Fibroblast of mammary gland (primary cell): Measurements from ENCODE around the gene RPH3AL.
"Not testable (repeated sequence)": the region's sequence is repeated elsewhere in the genome, so short reads cannot be mapped to it uniquely, and the experiment has no call there.

Experiments used
- DNase-seq: peaks from one replicate; pipeline ENCODE4 v3.0.0-alpha.2; 2010; ENCODE audit warnings: low read depth
- H3K4me3 ChIP-seq: 2 replicates; pipeline ENCODE4 v1.5.1; 2011; ENCODE audit warnings: low read depth, mild to moderate bottlenecking, low read length, moderate library complexity; ENCODE audit not compliant: control insufficient read depth
- CTCF ChIP-seq: conservative IDR thresholded peaks from 2 replicates; pipeline ENCODE4 v1.5.1; 2011; ENCODE audit warnings: low read depth, low read length, inconsistent platforms; ENCODE audit not compliant: control insufficient read depth, insufficient read depth

The RPH3AL gene

GRCh38 chr17:227946-228615 lies 124.5 kb downstream of the RPH3AL start:
- DNase-seq: no peak
- TF ChIP-seq CTCF: no peak
- no peak overlapping the region for H3K4me3 ChIP-seq

GRCh38 chr17:227078-227945 lies 125.3 kb downstream of the RPH3AL start:
- no peak overlapping the region for H3K4me3 ChIP-seq
- no peak for DNase-seq
- no peak for TF ChIP-seq CTCF

- TF ChIP-seq CTCF: no peak
- H3K4me3 ChIP-seq: no peak overlapping the region
- no peak for DNase-seq
Measured at GRCh38 chr17:226108-227077, 126.2 kb downstream of the RPH3AL start.

- DNase-seq: no peak
- H3K4me3 ChIP-seq: no peak overlapping the region
- no peak for TF ChIP-seq CTCF
Measured at GRCh38 chr17:225551-225950, 127.1 kb downstream of the RPH3AL start.

- H3K4me3 ChIP-seq, DNase-seq: not testable (repeated sequence)
Measured at GRCh38 chr17:224576-224975, 128.0 kb downstream of the RPH3AL start.

GRCh38 chr17:223723-224471 lies 128.7 kb downstream of the RPH3AL start:
- TF ChIP-seq CTCF: no peak
- no peak overlapping the region for H3K4me3 ChIP-seq
- no peak for DNase-seq
